NOMO-1 (cell line): ENCODE data around the gene BMF.
A peak's percentile ranks its signal among the peaks of the same experiment; 100 is the strongest.

Experiments
- DNase-seq, 2 experiments: peaks; one replicate each; lab custom pipeline; 2025; ENCODE audit not compliant: unreplicated experiment in 2 of 2; lab: John Stamatoyannopoulos, UW

BMF gene

GRCh38 chr15:40069178-40070165 lies 39.2 kb downstream of the BMF start:
- no peak for DNase-seq

- no peak for DNase-seq
Observed at GRCh38 chr15:40067921-40068624, 40.6 kb downstream of the BMF start.

- DNase-seq: no peak
Observed at GRCh38 chr15:40066589-40066988, 42.1 kb downstream of the BMF start.

GRCh38 chr15:40065166-40065565 lies 43.5 kb downstream of the BMF start:
- no peak for DNase-seq

- DNase-seq: peak in 1 of 2 experiments; percentile 45
Observed at GRCh38 chr15:40064231-40064894, 44.3 kb downstream of the BMF start.

- no peak for DNase-seq
Observed at GRCh38 chr15:40063563-40064011, 45.1 kb downstream of the BMF start.

GRCh38 chr15:40062816-40063562 lies 45.7 kb downstream of the BMF start:
- no peak for DNase-seq

GRCh38 chr15:40061212-40061901 lies 47.3 kb downstream of the BMF start:
- DNase-seq: no peak

- DNase-seq: no peak
Observed at GRCh38 chr15:40060236-40060961, 48.3 kb downstream of the BMF start.

GRCh38 chr15:40059821-40060220 lies 48.9 kb downstream of the BMF start:
- no peak for DNase-seq

- peak in 1 of 2 experiments; percentile 42 for DNase-seq
Observed at GRCh38 chr15:40058476-40059140, 50.1 kb downstream of the BMF start.

- no peak for DNase-seq
Observed at GRCh38 chr15:40055576-40056293, 52.9 kb downstream of the BMF start.

- no peak for DNase-seq
Observed at GRCh38 chr15:40054855-40055575, 53.7 kb downstream of the BMF start.

GRCh38 chr15:40054605-40054854 lies 54.1 kb downstream of the BMF start:
- DNase-seq: no peak

GRCh38 chr15:40053831-40054604 lies 54.7 kb downstream of the BMF start:
- no peak for DNase-seq

- DNase-seq: no peak
Observed at GRCh38 chr15:40053079-40053830, 55.4 kb downstream of the BMF start.
